Lower leg skin (tissue), 4 donors: ENCODE measurements around the gene CHKA. TPM values are rescaled to one million over a fixed set of nuclear protein-coding genes. Genes with fewer than 3 reads are reported as not detected.
A peak's percentile ranks its signal among the peaks of the same experiment; 100 is the strongest.

Experiments used
- DNase-seq, 2 donors: peaks; one replicate each; pipeline ENCODE4 v3.0.0-alpha.2; 2019; ENCODE audit warnings: low spot score in 2 of 2
- H3K4me3 ChIP-seq: fragments of 200-600 bp; sonication (generic); 2 replicates; pipeline ENCODE4 v1.5.1; 2017; ENCODE audit warnings: mild to moderate bottlenecking, low read depth; ENCODE audit not compliant: poor library complexity, severe bottlenecking
- POLR2A ChIP-seq, 2 donors: fragments of 450-650 bp; IDR thresholded peaks; one replicate each; pipeline ENCODE4 v1.6.1; 2016 to 2017; ENCODE audit warnings: antibody characterized with exemption in 2 of 2, mild to moderate bottlenecking in 1 of 2, moderate library complexity in 1 of 2
- WGBS, 2 donors: methylation state at CpG; one replicate each; pipeline ENCODE4 v1.1.5; 2018; 5-methylcytosine and 5-hydroxymethylcytosine counted together
- intact Hi-C: fragments of 100-400 bp; cut with DNase I; formaldehyde crosslinking; loops from one replicate; pipeline ENCODE4 v1.15.0; 2023; ENCODE audit warnings: low total_unique reads
- total RNA-seq, 4 donors: library from RNA; depleted of rRNA; stranded (reverse); fragments of >200 nt; gene quantifications; one replicate each; pipeline ENCODE4 v1.1.0, GENCODE V29; 2016
- TF ChIP-seq, protein P1 (sequence below), 3 donors: fragments of 450-650 bp; IDR thresholded peaks; one replicate each; pipeline ENCODE4 v1.5.1; 2016; ENCODE audit warnings: antibody characterized with exemption in 3 of 3, mild to moderate bottlenecking in 3 of 3, moderate library complexity in 2 of 3

The CHKA gene
- total RNA-seq, 4 donors from 2014 or later = 5.9 to 15.6 (median 13.1) TPM

DNA sequence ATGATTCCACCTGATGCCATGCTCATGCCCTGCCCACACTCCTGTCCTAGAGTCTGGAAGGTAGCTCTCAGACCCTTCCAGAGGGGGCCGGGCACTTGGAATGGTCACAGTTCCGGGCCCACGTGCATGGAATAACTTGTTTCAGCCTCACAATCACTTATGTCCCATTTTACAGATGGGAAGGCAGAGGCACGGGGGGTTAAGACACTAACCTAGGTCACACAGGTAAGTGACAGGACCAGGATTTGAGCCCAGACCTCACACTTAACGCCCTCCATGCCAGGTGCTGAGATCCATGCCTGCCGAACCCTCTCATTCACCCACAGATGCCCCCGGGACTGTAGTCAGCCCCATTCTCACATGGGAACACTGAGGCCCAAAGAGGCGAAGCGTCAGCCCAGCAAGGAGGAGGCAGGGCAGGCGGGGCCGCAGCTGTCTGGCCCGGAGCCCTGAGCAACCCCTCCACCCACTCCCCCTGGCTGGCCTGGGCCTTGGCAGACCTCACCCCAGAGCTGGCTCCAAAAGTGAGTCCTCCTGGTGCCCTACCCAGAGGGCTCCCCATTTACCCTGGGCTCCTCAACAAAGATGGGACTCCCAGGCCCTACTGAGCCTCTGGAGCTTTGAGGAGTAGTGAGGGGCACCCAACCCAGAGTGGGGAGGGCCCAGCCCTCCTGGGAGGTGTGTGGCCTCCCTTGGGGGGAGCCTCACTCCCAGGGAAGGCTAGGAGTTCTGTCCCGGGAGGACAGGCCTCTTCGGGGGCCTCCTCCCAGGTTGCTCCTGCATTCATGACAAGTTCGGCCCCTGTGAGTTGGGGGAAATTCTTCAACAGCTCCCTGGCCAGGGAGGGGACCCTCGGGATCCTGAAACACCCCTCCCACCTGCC, 113.4 kb downstream of the CHKA start:
- H3K4me3 ChIP-seq = no peak overlapping the region
- 79 to 80% methylated on average over 13 to 16 of the region's 16 CpGs for WGBS, 2 donors
- no peak for DNase-seq
- intact Hi-C loops = no loop called here
- TF ChIP-seq, protein P1, sequence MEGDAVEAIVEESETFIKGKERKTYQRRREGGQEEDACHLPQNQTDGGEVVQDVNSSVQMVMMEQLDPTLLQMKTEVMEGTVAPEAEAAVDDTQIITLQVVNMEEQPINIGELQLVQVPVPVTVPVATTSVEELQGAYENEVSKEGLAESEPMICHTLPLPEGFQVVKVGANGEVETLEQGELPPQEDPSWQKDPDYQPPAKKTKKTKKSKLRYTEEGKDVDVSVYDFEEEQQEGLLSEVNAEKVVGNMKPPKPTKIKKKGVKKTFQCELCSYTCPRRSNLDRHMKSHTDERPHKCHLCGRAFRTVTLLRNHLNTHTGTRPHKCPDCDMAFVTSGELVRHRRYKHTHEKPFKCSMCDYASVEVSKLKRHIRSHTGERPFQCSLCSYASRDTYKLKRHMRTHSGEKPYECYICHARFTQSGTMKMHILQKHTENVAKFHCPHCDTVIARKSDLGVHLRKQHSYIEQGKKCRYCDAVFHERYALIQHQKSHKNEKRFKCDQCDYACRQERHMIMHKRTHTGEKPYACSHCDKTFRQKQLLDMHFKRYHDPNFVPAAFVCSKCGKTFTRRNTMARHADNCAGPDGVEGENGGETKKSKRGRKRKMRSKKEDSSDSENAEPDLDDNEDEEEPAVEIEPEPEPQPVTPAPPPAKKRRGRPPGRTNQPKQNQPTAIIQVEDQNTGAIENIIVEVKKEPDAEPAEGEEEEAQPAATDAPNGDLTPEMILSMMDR (IDR thresholded peaks at IDR 0.05) = no peak
- no peak for TF ChIP-seq POLR2A (IDR thresholded peaks at IDR 0.05)

DNA sequence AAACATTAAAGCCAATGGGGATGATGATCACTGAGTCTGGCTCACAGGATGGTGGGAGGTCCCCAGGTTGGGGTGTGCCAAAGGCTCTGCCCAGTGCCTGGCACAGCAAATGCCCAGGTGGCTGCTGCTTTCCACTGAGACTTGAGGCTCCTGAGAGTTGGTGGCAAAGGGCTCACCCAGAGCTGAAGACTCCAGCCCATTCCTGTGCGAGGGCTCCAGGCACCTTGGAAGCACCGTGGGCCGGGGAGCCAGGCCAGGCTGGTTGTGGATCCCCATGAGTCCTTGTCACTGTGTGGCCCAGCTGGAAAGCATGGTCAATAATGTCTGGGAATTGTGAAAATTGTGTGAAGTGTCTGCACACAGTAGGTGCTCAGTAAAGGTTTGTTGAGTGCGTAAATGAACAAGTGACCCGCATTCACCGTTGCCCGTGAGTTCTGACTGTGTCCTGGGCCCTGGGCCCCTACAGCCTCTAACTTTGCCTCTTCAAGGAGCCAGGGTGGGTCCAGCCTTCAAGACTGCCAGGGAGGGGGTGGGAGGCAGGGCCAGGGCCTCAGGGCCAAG, 114.5 kb downstream of the CHKA start:
- 96 to 98% methylated on average over 7 of the region's 7 CpGs for WGBS, 2 donors
- TF ChIP-seq, protein P1 (IDR thresholded peaks at IDR 0.05) = no peak
- no peak for TF ChIP-seq POLR2A (IDR thresholded peaks at IDR 0.05)
- no peak overlapping the region for H3K4me3 ChIP-seq
- DNase-seq = no peak
- intact Hi-C loops = no loop called here

DNA sequence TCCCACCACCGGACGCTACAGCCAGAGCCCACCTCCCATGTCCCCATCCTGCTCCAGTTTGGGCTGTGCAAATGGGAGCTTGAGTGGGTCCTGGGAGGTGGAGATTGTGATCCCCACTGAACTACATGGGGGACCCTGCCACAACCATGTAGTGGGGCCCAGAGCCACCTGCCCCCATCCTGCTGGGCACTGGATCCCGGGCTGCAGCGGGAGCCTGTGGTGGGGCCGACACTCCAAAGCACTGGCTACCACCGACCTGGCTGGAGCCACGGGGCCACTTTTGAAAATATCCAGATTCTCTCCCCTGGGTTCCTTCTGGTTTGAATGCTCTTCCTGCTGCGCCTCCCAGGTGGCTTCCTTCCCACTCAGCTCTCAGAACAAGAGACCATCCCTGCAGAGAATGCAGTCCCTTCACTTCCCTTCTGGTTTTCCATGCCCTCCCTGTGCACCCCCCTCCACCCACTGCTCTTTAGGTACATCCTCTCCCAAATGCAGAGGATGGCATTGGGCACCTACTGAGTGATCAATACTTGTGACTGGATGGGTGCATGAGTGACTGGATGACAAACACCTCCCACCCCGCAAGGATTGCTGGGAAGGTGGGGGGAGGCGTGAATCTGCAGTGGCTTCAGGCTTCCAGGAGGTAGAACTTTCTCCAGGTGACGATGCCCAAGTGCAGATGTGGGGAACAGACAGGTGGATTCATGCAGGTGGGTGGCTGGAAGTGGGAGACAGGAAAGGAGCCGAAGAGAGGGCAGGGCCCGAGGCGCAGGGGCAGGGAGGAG, 116.4 kb downstream of the CHKA start:
- H3K4me3 ChIP-seq = no peak overlapping the region
- TF ChIP-seq POLR2A (IDR thresholded peaks at IDR 0.05) = no peak
- TF ChIP-seq, protein P1 (IDR thresholded peaks at IDR 0.05) = no peak
- DNase-seq = no peak
- intact Hi-C loops = no loop called here
- WGBS, 2 donors = 64 to 74% methylated on average over 14 of the region's 14 CpGs

DNA sequence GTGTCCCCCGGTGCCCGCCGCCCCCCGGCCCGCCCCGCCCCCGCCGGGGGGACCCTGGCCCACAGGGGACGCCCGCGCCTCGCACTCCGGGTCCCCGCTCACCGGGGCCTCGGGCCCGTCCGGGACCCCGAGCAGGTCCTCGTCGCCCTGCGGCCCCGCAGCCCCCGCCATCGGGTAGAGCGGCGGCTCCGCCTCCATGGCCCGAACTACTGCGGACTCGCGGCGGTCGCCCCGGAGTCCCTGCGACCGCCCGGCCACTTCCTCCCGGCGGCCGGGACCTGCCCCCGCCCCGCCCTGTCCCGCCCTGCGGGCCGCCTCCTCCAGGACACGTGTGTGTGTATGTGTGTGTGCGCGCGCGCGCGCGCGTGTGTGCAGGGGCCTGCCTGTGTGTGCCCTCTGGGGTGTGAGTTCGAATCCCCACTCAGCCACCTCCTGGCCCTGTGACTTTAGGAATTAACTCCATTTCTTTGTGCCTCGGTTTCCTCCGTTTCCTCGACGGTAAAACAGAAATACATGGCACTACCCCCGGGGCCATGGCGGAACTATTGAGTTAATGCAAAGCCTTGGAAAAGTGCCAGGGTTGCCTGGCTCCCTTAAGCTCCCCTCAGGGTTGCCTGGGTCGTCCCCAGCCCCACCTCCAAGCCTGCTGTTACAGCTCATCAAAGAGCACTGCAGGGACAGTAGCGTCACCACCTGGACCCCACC, 117.2 kb downstream of the CHKA start, which contains the start of gene UNC93B1:
TSS of gene UNC93B1 (minus strand) at position 252 of the 705 bp plus-strand sequence. CDS start at position 198, 54 bp downstream.
- peak; percentile 86 to 96 for DNase-seq
- H3K4me3 ChIP-seq = peak within 1 kb of the TSS; percentile 44
- peak in 1 of 2 donors; percentile 11 for TF ChIP-seq POLR2A (IDR thresholded peaks at IDR 0.05)
- TF ChIP-seq, protein P1 (IDR thresholded peaks at IDR 0.05) = no peak
- WGBS, 2 donors = 4 to 7% methylated on average over 27 to 28 of the region's 64 CpGs
- intact Hi-C loops = no loop called here
